GM12864 (cell line): Measurements from ENCODE around the gene COX7A1.

ENCODE experiments used
- DNase-seq: peaks from one replicate; pipeline ENCODE4 v3.0.0-alpha.2; 2011; ENCODE audit warnings: low read depth
- H3K4me3 ChIP-seq: 2 replicates; pipeline ENCODE4 v1.5.1; 2011; ENCODE audit warnings: mild to moderate bottlenecking, low read depth, low read length, control low read depth
- CTCF ChIP-seq: IDR thresholded peaks from 2 replicates; pipeline ENCODE4 v1.5.1; 2011; ENCODE audit warnings: low read depth, mild to moderate bottlenecking, moderate library complexity, low read length, control low read depth, inconsistent platforms; ENCODE audit errors: missing control alignments

The COX7A1 gene

GRCh38 chr19:36172852-36173251 lies 20.6 kb upstream of the COX7A1 start:
- TF ChIP-seq CTCF: no peak
- no peak overlapping the region for H3K4me3 ChIP-seq
- no peak for DNase-seq

GRCh38 chr19:36169084-36169760 lies 17.0 kb upstream of the COX7A1 start:
- no peak for TF ChIP-seq CTCF
- H3K4me3 ChIP-seq: no peak overlapping the region
- no peak for DNase-seq

- H3K4me3 ChIP-seq: no peak overlapping the region
Observed at GRCh38 chr19:36163813-36164212, 11.6 kb upstream of the COX7A1 start.

DNA sequence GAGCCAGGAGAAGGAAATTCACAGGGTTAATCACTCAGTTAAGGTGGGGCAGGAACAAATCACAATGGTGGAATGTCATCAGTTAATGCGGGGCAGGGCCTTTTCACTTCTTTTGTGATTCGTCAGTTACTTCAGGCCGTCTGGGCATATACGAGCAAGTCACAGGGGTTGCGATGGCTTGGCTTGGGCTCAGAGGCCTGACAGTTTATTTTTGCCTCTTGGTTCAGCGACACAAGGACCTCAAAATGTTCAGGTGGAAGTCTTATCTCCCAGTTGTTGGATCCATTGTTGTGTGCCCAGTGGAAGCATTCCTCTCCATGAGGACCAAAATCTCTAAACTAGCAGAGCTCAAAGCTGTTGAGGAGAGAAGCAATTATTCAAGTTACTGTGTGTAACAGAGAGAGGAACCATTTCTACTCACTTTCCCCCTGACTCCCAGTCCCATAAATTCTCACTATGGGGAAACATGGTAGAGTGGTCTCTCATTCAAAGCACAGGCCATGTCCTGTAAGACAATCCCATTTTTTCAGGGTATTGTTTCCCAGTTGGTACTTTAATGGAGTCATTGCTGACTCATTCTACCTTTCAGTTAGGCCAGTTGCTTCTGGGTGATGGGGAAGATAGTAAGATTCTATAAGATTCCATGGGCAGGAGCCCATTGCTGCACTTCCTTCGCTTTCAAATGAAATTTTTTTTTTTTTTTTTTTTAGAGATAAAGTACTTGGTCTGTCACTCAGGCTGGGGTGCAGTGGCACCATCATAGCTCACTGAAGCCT lies 8.8 kb upstream of the COX7A1 start:
- TF ChIP-seq CTCF: no peak
- H3K4me3 ChIP-seq: no peak overlapping the region
- no peak for DNase-seq

More at GRCh38 chr19:36163813-36164212, 11.6 kb upstream of the COX7A1 start:
- TF ChIP-seq CTCF: no peak
- DNase-seq: no peak

GRCh38 chr19:36153126-36153525 lies 879 bp upstream of the COX7A1 start:
- DNase-seq: no peak
- no peak overlapping the region for H3K4me3 ChIP-seq
- no peak for TF ChIP-seq CTCF

DNA sequence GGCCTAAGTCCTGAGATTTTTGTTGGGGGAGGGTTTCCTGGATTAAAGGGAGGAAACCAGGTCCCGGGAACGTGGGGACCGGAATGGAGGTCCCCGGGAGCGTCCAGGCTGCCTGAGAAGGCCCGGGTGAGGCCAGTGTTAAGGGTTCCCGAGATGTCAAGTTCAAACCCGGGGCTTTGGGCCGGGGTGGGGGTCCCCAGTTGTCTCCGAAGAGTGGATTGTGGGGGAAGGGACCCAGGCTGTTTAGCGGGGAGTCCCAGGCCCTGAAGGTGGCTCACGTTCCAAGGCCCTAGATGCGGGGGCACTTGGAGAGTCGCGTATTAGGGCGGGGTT lies 262 bp downstream of the COX7A1 start:
- no peak for DNase-seq
- TF ChIP-seq CTCF: no peak
- no peak overlapping the region for H3K4me3 ChIP-seq
